Urinary bladder (tissue), 4 donors: Measurements from ENCODE around the gene SEBOX. TPM values are rescaled to one million over a fixed set of nuclear protein-coding genes. Genes with fewer than 3 reads are reported as not detected.

Source experiments
- DNase-seq: peaks from one replicate; pipeline ENCODE4 v3.0.0-alpha.2; 2015; ENCODE audit errors: extremely low spot score
- H3K27ac ChIP-seq: one replicate; pipeline ENCODE4 v1.5.1; 2013; ENCODE audit warnings: low read depth, mild to moderate bottlenecking, moderate library complexity
- H3K36me3 ChIP-seq: one replicate; pipeline ENCODE4 v1.6.1; 2013; ENCODE audit warnings: mild to moderate bottlenecking, moderate library complexity; ENCODE audit not compliant: insufficient read depth
- H3K4me1 ChIP-seq: one replicate; pipeline ENCODE4 v1.6.1; 2013; ENCODE audit warnings: mild to moderate bottlenecking, moderate library complexity; ENCODE audit not compliant: insufficient read depth
- H3K4me3 ChIP-seq: one replicate; pipeline ENCODE4 v1.5.1; 2013; ENCODE audit warnings: low read depth, low read length
- WGBS: extraction: QIAGEN DNeasy Blood & Tissue Kit; methylation state at CpG from one replicate; pipeline ENCODE4 v1.1.7; 2013; 5-methylcytosine and 5-hydroxymethylcytosine counted together
- polyA plus RNA-seq: library from polyadenylated mRNA; stranded (reverse); fragments of 200-250 nt; gene quantifications from one replicate; pipeline ENCODE4 v1.2.3, GENCODE V29; 2013
- total RNA-seq: library from RNA; depleted of rRNA; stranded (reverse); fragments of >200 nt; gene quantifications from one replicate; pipeline ENCODE4 v1.2.3, GENCODE V29; 2014
- donor health status: healthy with polysubstance abuse.
- donor health status: healthy.

The SEBOX gene
- total and polyA plus RNA-seq, 2 donors: not detected

GRCh38 chr17:28320215-28321061 is 44.6 kb downstream of the SEBOX start:
- H3K4me3 ChIP-seq: no peak overlapping the region
- DNase-seq: no peak
- 63% methylated on average over 8 of the region's 8 CpGs for WGBS

DNA sequence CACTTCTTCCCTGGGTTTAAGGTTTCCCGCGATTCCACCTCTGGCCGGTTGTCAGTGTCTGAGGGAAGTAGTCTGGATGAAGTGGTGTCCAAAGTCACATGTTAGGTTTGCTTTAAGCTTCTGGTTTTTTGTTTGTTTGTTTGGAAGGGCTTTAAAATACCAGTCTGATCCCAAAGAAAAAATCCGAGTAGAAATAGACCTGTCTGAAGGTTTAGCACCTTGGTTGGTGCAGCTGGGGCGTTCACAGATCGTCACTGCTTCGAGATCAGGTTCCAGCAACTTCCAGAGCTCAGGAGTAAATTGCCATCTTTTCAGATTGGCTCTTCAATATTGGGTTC is 45.4 kb downstream of the SEBOX start:
- H3K4me1 ChIP-seq: no peaks in the 10 kb centered on the region
- H3K4me3 ChIP-seq: peak overlapping the region; percentile 38
- 2% methylated on average over 7 of the region's 7 CpGs for WGBS
- no peak for DNase-seq
- no peak overlapping the region for H3K27ac ChIP-seq
- H3K36me3 ChIP-seq: no peaks in the 10 kb centered on the region

More at GRCh38 chr17:28320215-28321061, 44.6 kb downstream of the SEBOX start:
- no peaks in the 10 kb centered on the region for H3K36me3 ChIP-seq
- H3K27ac ChIP-seq: no peak overlapping the region
- no peaks in the 10 kb centered on the region for H3K4me1 ChIP-seq

GRCh38 chr17:28318759-28319597 is 46.0 kb downstream of the SEBOX start, which contains the start of gene TMEM97:
TSS of gene TMEM97 (plus strand) at chr17:28319200. CDS start at chr17:28319240, 40 bp downstream.
- Histone ChIP-seq H3K4me3 (peak within 1 kb of the TSS; percentile 38), H3K36me3 (no peaks in the 10 kb centered on the region), H3K27ac (no peak within 1 kb of the TSS), H3K4me1 (no peaks in the 10 kb centered on the region)
- DNase-seq: peak; percentile 91
- under 1% methylated on average over 72 of the region's 72 CpGs for WGBS

GRCh38 chr17:28317966-28318758 is 46.8 kb downstream of the SEBOX start:
- Histone ChIP-seq H3K36me3 (no peaks in the 10 kb centered on the region), H3K4me1 (no peaks in the 10 kb centered on the region), H3K4me3 (peak overlapping the region; percentile 38), H3K27ac (no peak overlapping the region)
- no peak for DNase-seq
- whole genome bisulfite sequencing: 11% methylated on average over 40 of the region's 40 CpGs

- Histone ChIP-seq H3K4me3 (no peak overlapping the region), H3K36me3 (no peaks in the 10 kb centered on the region), H3K4me1 (no peaks in the 10 kb centered on the region), H3K27ac (no peak overlapping the region)
- no peak for DNase-seq
- 81% methylated on average over 21 of the region's 21 CpGs for WGBS
Measured at GRCh38 chr17:28317099-28317965, 47.7 kb downstream of the SEBOX start.

- H3K27ac ChIP-seq: no peak overlapping the region
- no peaks in the 10 kb centered on the region for H3K4me1 ChIP-seq
- WGBS: 93% methylated on average over 4 of the region's 4 CpGs
- DNase-seq: no peak
- no peak overlapping the region for H3K4me3 ChIP-seq
- no peaks in the 10 kb centered on the region for H3K36me3 ChIP-seq
Measured at GRCh38 chr17:28315846-28316705, 48.9 kb downstream of the SEBOX start.

DNA sequence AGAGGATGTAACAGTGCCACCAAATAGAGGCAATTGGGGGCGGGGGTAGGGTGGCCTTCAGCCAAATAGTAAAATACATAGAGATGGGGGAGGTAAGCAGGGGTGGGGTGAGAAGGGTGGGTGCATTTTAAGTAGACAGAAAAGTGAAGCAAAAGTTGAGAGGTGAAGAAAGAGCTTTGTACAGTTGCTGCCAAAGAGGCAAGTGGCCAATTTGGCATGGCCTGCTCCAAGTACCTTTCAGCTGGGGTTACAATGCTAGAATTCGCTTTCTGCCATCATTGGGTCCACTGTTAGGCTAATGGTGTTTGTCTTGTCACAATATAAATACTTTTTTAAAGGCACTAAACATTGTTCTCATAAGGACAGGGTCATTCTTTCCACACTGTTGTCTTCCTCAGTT is 51.2 kb downstream of the SEBOX start:
- DNase-seq: no peak

More for the DNA sequence above, 51.2 kb downstream of the SEBOX start:
- H3K4me1 ChIP-seq: no peaks in the 10 kb centered on the region
- 85% methylated on average over 2 of the region's 2 CpGs for WGBS
- no peak overlapping the region for H3K27ac ChIP-seq
- no peak overlapping the region for H3K4me3 ChIP-seq
- no peaks in the 10 kb centered on the region for H3K36me3 ChIP-seq

Other genes starting within 250 kb of the SEBOX start
- 62.7 TPM for gene TMEM97, start 46.0 kb downstream of the SEBOX start, total RNA-seq
- 16.8 TPM for gene TMEM97, start 46.0 kb downstream of the SEBOX start, polyA plus RNA-seq
- gene IFT20, start 29.7 kb downstream of the SEBOX start, total RNA-seq: 57.4 TPM
- 45.4 TPM for gene IFT20, start 29.7 kb downstream of the SEBOX start, polyA plus RNA-seq
- 20.4 TPM for gene TNFAIP1, start 29.4 kb downstream of the SEBOX start, total RNA-seq
- 27.2 TPM for gene TNFAIP1, start 29.4 kb downstream of the SEBOX start, polyA plus RNA-seq
- 35.1 TPM for gene POLDIP2, start 7.7 kb downstream of the SEBOX start, total RNA-seq
- gene POLDIP2, start 7.7 kb downstream of the SEBOX start, polyA plus RNA-seq: 79.6 TPM
- gene VTN, start 5.1 kb upstream of the SEBOX start, total RNA-seq: 1.1 TPM
- 7.4 TPM for gene VTN, start 5.1 kb upstream of the SEBOX start, polyA plus RNA-seq
- gene SARM1, start 6.5 kb upstream of the SEBOX start, total RNA-seq: 10.2 TPM
- 16.6 TPM for gene SARM1, start 6.5 kb upstream of the SEBOX start, polyA plus RNA-seq
- gene SLC46A1, start 41.0 kb upstream of the SEBOX start, total RNA-seq: 11.2 TPM
- 7.4 TPM for gene SLC46A1, start 41.0 kb upstream of the SEBOX start, polyA plus RNA-seq
- gene SLC13A2, start 108.4 kb upstream of the SEBOX start, total RNA-seq: not detected
- gene SLC13A2, start 108.4 kb upstream of the SEBOX start, polyA plus RNA-seq: 0.03 TPM
- 0.11 TPM for gene FOXN1, start 141.1 kb upstream of the SEBOX start, total RNA-seq
- 0.13 TPM for gene FOXN1, start 141.1 kb upstream of the SEBOX start, polyA plus RNA-seq
- gene UNC119, start 187.4 kb upstream of the SEBOX start, total RNA-seq: 15.2 TPM
- gene UNC119, start 187.4 kb upstream of the SEBOX start, polyA plus RNA-seq: 24.4 TPM
- gene PIGS, start 206.3 kb upstream of the SEBOX start, total RNA-seq: 21.1 TPM
- 64.4 TPM for gene PIGS, start 206.3 kb upstream of the SEBOX start, polyA plus RNA-seq
- 9.6 TPM for gene ALDOC, start 211.7 kb upstream of the SEBOX start, total RNA-seq
- gene ALDOC, start 211.7 kb upstream of the SEBOX start, polyA plus RNA-seq: 34.2 TPM
- 17.9 TPM for gene SPAG5, start 233.8 kb upstream of the SEBOX start, total RNA-seq
- 2.7 TPM for gene SPAG5, start 233.8 kb upstream of the SEBOX start, polyA plus RNA-seq
- gene RSKR, start 249.0 kb upstream of the SEBOX start, total RNA-seq: 13.0 TPM
- gene RSKR, start 249.0 kb upstream of the SEBOX start, polyA plus RNA-seq: 2.4 TPM